OCI-LY7 (cell line): ENCODE results near the gene KAZN. TPM values are rescaled to one million over a fixed set of nuclear protein-coding genes. Genes with fewer than 3 reads are reported as not detected.
A peak's percentile ranks its signal among the peaks of the same experiment; 100 is the strongest.

ENCODE experiments used
- BruUV-seq: library from RNA; stranded (reverse); fragments of 400-500 nt; replicated peaks from 2 replicates; lab custom pipeline; 2021; lab: Mats Ljungman, UMichigan
- CTCF ChIA-PET: fragments of 300-600 bp; sonication (Branson Sonifier 250); formaldehyde crosslinking; loops from one replicate; lab custom pipeline; 2022; ENCODE audit warnings: antibody characterized with exemption; ENCODE audit not compliant: unreplicated experiment; lab: Charles Lee
- POLR2A ChIA-PET: fragments of 300-600 bp; sonication (Branson Sonifier 250); formaldehyde crosslinking; loops from one replicate; lab custom pipeline; 2022; ENCODE audit warnings: antibody characterized with exemption; lab: Charles Lee
- DNase-seq: peaks from one replicate; pipeline ENCODE4 v3.0.0-alpha.2; 2015; ENCODE audit warnings: low spot score
- H2AFZ ChIP-seq: fragments of 200-600 bp; sonication (generic), shearing (Covaris generic); 2 replicates; pipeline ENCODE4 v1.6.1; 2014; ENCODE audit warnings: mild to moderate bottlenecking, antibody characterized with exemption, low read length, moderate library complexity
- H3K27ac ChIP-seq: fragments of 200-600 bp; sonication (generic); 2 replicates; pipeline ENCODE4 v1.5.1; 2014; ENCODE audit warnings: mixed run types, low read depth, mild to moderate bottlenecking, moderate library complexity, low read length, inconsistent platforms; ENCODE audit not compliant: poor library complexity, severe bottlenecking
- H3K36me3 ChIP-seq: fragments of 200-600 bp; sonication (generic); 2 replicates; pipeline ENCODE4 v1.6.1; 2014; ENCODE audit warnings: mild to moderate bottlenecking, antibody characterized with exemption, low read length, moderate library complexity, mixed read lengths; ENCODE audit not compliant: insufficient read depth
- H3K4me1 ChIP-seq: fragments of 200-600 bp; sonication (generic); 2 replicates; pipeline ENCODE4 v1.5.1; 2014; ENCODE audit warnings: mild to moderate bottlenecking, low read length; ENCODE audit not compliant: insufficient read depth, poor library complexity, severe bottlenecking
- H3K4me2 ChIP-seq: fragments of 200-600 bp; sonication (generic); 2 replicates; pipeline ENCODE4 v1.6.1; 2014; ENCODE audit warnings: mild to moderate bottlenecking, low read length
- H3K4me3 ChIP-seq: fragments of 200-600 bp; sonication (generic); 2 replicates; pipeline ENCODE4 v1.5.1; 2014; ENCODE audit warnings: mild to moderate bottlenecking, low read depth, low read length; ENCODE audit not compliant: poor library complexity, severe bottlenecking
- H3K79me2 ChIP-seq: fragments of 200-600 bp; sonication (generic); 2 replicates; pipeline ENCODE4 v1.6.1; 2016; ENCODE audit warnings: low read depth, mild to moderate bottlenecking, low read length, moderate library complexity, mixed read lengths; ENCODE audit not compliant: insufficient read depth
- H3K9me2 ChIP-seq: fragments of 200-600 bp; sonication (generic); 2 replicates; pipeline ENCODE4 v1.6.1; 2016; ENCODE audit warnings: mild to moderate bottlenecking, low read length, mixed read lengths; ENCODE audit not compliant: insufficient read depth
- H3K9me3 ChIP-seq: fragments of 200-600 bp; sonication (generic); 2 replicates; pipeline ENCODE4 v1.6.1; 2014; ENCODE audit warnings: mild to moderate bottlenecking, mixed run types, low read length, mixed read lengths
- H4K20me1 ChIP-seq: fragments of 200-600 bp; sonication (generic); 2 replicates; pipeline ENCODE4 v1.6.1; 2014; ENCODE audit warnings: mild to moderate bottlenecking, antibody characterized with exemption, low read length, moderate library complexity, mixed read lengths; ENCODE audit not compliant: insufficient read depth
- CTCF ChIP-seq: fragments of 200-600 bp; sonication (generic); conservative IDR thresholded peaks from 2 replicates; pipeline ENCODE4 v1.5.1; 2014; ENCODE audit warnings: mild to moderate bottlenecking, antibody characterized with exemption, low read length, moderate library complexity, mixed read lengths
- EZH2phosphoT487 ChIP-seq: fragments of 200-600 bp; sonication (generic); IDR thresholded peaks from 2 replicates; pipeline ENCODE4 v1.6.1; 2018; ENCODE audit warnings: low read depth, borderline replicate concordance, mild to moderate bottlenecking, mixed run types, antibody characterized with exemption, low read length, moderate library complexity, mixed read lengths
- intact Hi-C: fragments of 100-400 bp; cut with micrococcal nuclease; formaldehyde crosslinking; loops from one replicate; pipeline ENCODE4 v1.10.0; 2022; ENCODE audit not compliant: unreplicated experiment
- total RNA-seq, 2 experiments: library from RNA; depleted of rRNA in 1 of 2; stranded (reverse); fragments of >200 nt in 1 of 2; shearing (Covaris generic) in 1 of 2; gene quantifications; 2 replicates each; pipeline ENCODE4 v1.2.3, GENCODE V29; 2014 to 2022

The KAZN gene
- total RNA-seq, 2 experiments from 2014 or later: 0.40 to 2.4 TPM

- DNase-seq: no peak
- H2AFZ ChIP-seq: no peak overlapping the region
- H3K9me2 ChIP-seq: no peaks in the 10 kb centered on the region
- H3K4me3 ChIP-seq: no peak overlapping the region
- peaks cover 38% of the 10 kb centered on the region for H3K4me1 ChIP-seq
- ChIA-PET POLR2A (no interaction called here), CTCF (no interaction called here)
- peaks cover 82% of the 10 kb centered on the region for H3K36me3 ChIP-seq
- H3K79me2 ChIP-seq: no peaks in the 10 kb centered on the region
- H3K27ac ChIP-seq: no peak overlapping the region
- H4K20me1 ChIP-seq: no peaks in the 10 kb centered on the region
- no TSS peak for BruUV-seq
- H3K9me3 ChIP-seq: peaks cover 32% of the 10 kb centered on the region; the same call in 1 of the 2 replicates
- H3K4me2 ChIP-seq: no peak overlapping the region
- TF ChIP-seq EZH2phosphoT487 (no peak), CTCF (no peak)
- intact Hi-C loops: no loop called here
These were observed 106.4 kb downstream of the KAZN start for GRCh38 chr1:14704846-14705245.

GRCh38 chr1:14705824-14706223, 107.3 kb downstream of the KAZN start:
- no peaks in the 10 kb centered on the region for H4K20me1 ChIP-seq
- no peak for DNase-seq
- CTCF ChIA-PET: no interaction called here
- no peak overlapping the region for H3K27ac ChIP-seq
- no TSS peak for BruUV-seq
- no peak overlapping the region for H3K4me2 ChIP-seq
- no peaks in the 10 kb centered on the region for H3K9me2 ChIP-seq
- no peak for TF ChIP-seq CTCF
- no peak for TF ChIP-seq EZH2phosphoT487
- peaks cover 92% of the 10 kb centered on the region for H3K36me3 ChIP-seq
- no peak overlapping the region for H3K4me3 ChIP-seq
- intact Hi-C loops: no loop called here
- POLR2A ChIA-PET: no interaction called here
- H3K4me1 ChIP-seq: peaks cover 34% of the 10 kb centered on the region
- no peak overlapping the region for H2AFZ ChIP-seq
- H3K79me2 ChIP-seq: no peaks in the 10 kb centered on the region
- H3K9me3 ChIP-seq: peaks cover 32% of the 10 kb centered on the region; the same call in 1 of the 2 replicates

GRCh38 chr1:14706631-14707030, 108.1 kb downstream of the KAZN start:
- Histone ChIP-seq H4K20me1 (no peaks in the 10 kb centered on the region), H2AFZ (no peak overlapping the region), H3K36me3 (peaks cover 99% of the 10 kb centered on the region), H3K79me2 (no peaks in the 10 kb centered on the region), H3K4me2 (peak overlapping the region; percentile 46), H3K9me2 (no peaks in the 10 kb centered on the region), H3K27ac (peak overlapping the region; percentile 60), H3K4me1 (peaks cover 26% of the 10 kb centered on the region), H3K4me3 (no peak overlapping the region), H3K9me3 (peaks cover 32% of the 10 kb centered on the region; the same call in 1 of the 2 replicates)
- DNase-seq: peak; percentile 53
- POLR2A ChIA-PET: no interaction called here
- CTCF ChIA-PET: no interaction called here
- intact Hi-C loops: no loop called here
- no peak for TF ChIP-seq EZH2phosphoT487
- no peak for TF ChIP-seq CTCF
- BruUV-seq: no TSS peak
